H9 (cell line): ENCODE results near the gene TRPM3. TPM values are rescaled to one million over a fixed set of nuclear protein-coding genes. Genes with fewer than 3 reads are reported as not detected.
A peak's percentile ranks its signal among the peaks of the same experiment; 100 is the strongest.

Source experiments
- DNase-seq: peaks from one replicate; pipeline ENCODE4 v3.0.0-alpha.2; 2017
- H2AFZ ChIP-seq: one replicate; pipeline ENCODE4 v1.6.1; 2013; ENCODE audit warnings: mild to moderate bottlenecking, low read length, control low read depth, moderate library complexity
- H2AK5ac ChIP-seq: 2 replicates; pipeline ENCODE4 v1.6.1; 2013; ENCODE audit warnings: low read length, control low read depth, mixed read lengths; ENCODE audit not compliant: insufficient read length
- H2BK120ac ChIP-seq: one replicate; pipeline ENCODE4 v1.6.1; 2013; ENCODE audit warnings: low read depth, mild to moderate bottlenecking, low read length, control low read depth, inconsistent platforms; ENCODE audit not compliant: poor library complexity, severe bottlenecking
- H2BK12ac ChIP-seq: 2 replicates; pipeline ENCODE4 v1.6.1; 2013; ENCODE audit warnings: low read length, control low read depth, mixed read lengths, low read depth; ENCODE audit not compliant: insufficient read length
- H2BK15ac ChIP-seq: 2 replicates; pipeline ENCODE4 v1.6.1; 2013; ENCODE audit warnings: low read depth, low read length, control low read depth
- H2BK20ac ChIP-seq: one replicate; pipeline ENCODE4 v1.6.1; 2013; ENCODE audit warnings: low read depth, mild to moderate bottlenecking, low read length, control low read depth, inconsistent platforms; ENCODE audit not compliant: poor library complexity, severe bottlenecking
- H2BK5ac ChIP-seq: 2 replicates; pipeline ENCODE4 v1.6.1; 2013; ENCODE audit warnings: low read length, control low read depth, mixed read lengths; ENCODE audit not compliant: insufficient read length
- H3K14ac ChIP-seq: 2 replicates; pipeline ENCODE4 v1.6.1; 2013; ENCODE audit warnings: low read length, control low read depth; ENCODE audit not compliant: insufficient read depth
- H3K18ac ChIP-seq: 2 replicates; pipeline ENCODE4 v1.6.1; 2013; ENCODE audit warnings: low read depth, mild to moderate bottlenecking, mixed read lengths, low read length, control low read depth; ENCODE audit not compliant: insufficient read length
- H3K23ac ChIP-seq: 2 replicates; pipeline ENCODE4 v1.6.1; 2013; ENCODE audit warnings: low read length, control low read depth, mixed read lengths, low read depth; ENCODE audit not compliant: insufficient read length
- H3K23me2 ChIP-seq: 2 replicates; pipeline ENCODE4 v1.6.1; 2013; ENCODE audit warnings: low read depth, mild to moderate bottlenecking, mixed read lengths, low read length, control low read depth; ENCODE audit not compliant: insufficient read length, poor library complexity, severe bottlenecking
- H3K27ac ChIP-seq: 2 replicates; pipeline ENCODE4 v1.5.1; 2013; ENCODE audit warnings: low read length, control low read depth, mixed read lengths, low read depth; ENCODE audit not compliant: insufficient read length
- H3K27me3 ChIP-seq: 2 replicates; pipeline ENCODE4 v1.6.1; 2013; ENCODE audit warnings: low read length, control low read depth, inconsistent platforms; ENCODE audit not compliant: insufficient read depth
- H3K4ac ChIP-seq: 2 replicates; pipeline ENCODE4 v1.6.1; 2013; ENCODE audit warnings: low read depth, mild to moderate bottlenecking, control low read depth, inconsistent platforms, low read length, moderate library complexity
- H3K4me1 ChIP-seq: 2 replicates; pipeline ENCODE4 v1.6.1; 2013; ENCODE audit warnings: low read length, control low read depth, inconsistent platforms; ENCODE audit not compliant: insufficient read depth
- H3K4me2 ChIP-seq: 2 replicates; pipeline ENCODE4 v1.6.1; 2013; ENCODE audit warnings: low read length, control low read depth, mixed read lengths; ENCODE audit not compliant: insufficient read length, insufficient read depth
- H3K56ac ChIP-seq: 2 replicates; pipeline ENCODE4 v1.6.1; 2013; ENCODE audit warnings: low read depth, mild to moderate bottlenecking, mixed read lengths, low read length, control low read depth; ENCODE audit not compliant: insufficient read length
- H3K79me1 ChIP-seq: 2 replicates; pipeline ENCODE4 v1.6.1; 2013; ENCODE audit warnings: low read depth, mild to moderate bottlenecking, moderate library complexity, low read length, control low read depth, inconsistent platforms; ENCODE audit not compliant: insufficient read depth, poor library complexity, severe bottlenecking
- H3K79me2 ChIP-seq: 2 replicates; pipeline ENCODE4 v1.6.1; 2013; ENCODE audit warnings: low read length, control low read depth, inconsistent platforms; ENCODE audit not compliant: insufficient read depth
- H3K9ac ChIP-seq: 2 replicates; pipeline ENCODE4 v1.6.1; 2013; ENCODE audit warnings: low read length, control low read depth, mixed read lengths; ENCODE audit not compliant: insufficient read length; ENCODE audit errors: extremely low read depth
- H3K9me3 ChIP-seq: one replicate; pipeline ENCODE4 v1.6.1; 2013; ENCODE audit warnings: low read depth, low read length, inconsistent platforms; ENCODE audit not compliant: control insufficient read depth
- H3T11ph ChIP-seq: one replicate; pipeline ENCODE4 v1.6.1; 2013; ENCODE audit warnings: mild to moderate bottlenecking, low read length, control low read depth, inconsistent platforms
- H4K20me1 ChIP-seq: one replicate; pipeline ENCODE4 v1.6.1; 2013; ENCODE audit not compliant: control insufficient read depth, insufficient read length, insufficient read depth
- H4K5ac ChIP-seq: 2 replicates; pipeline ENCODE4 v1.6.1; 2013; ENCODE audit warnings: low read depth, mild to moderate bottlenecking, mixed read lengths, low read length, control low read depth; ENCODE audit not compliant: insufficient read length
- H4K8ac ChIP-seq: replicated peaks from 2 replicates; pipeline ENCODE4 v1.6.1; 2013; ENCODE audit warnings: low read length, control low read depth, mixed read lengths, low read depth; ENCODE audit not compliant: insufficient read length
- H4K91ac ChIP-seq: 2 replicates; pipeline ENCODE4 v1.6.1; 2013; ENCODE audit warnings: low read depth, mild to moderate bottlenecking, moderate library complexity, mixed read lengths, low read length, control low read depth; ENCODE audit not compliant: insufficient read length
- H3K27ac Mint-ChIP-seq, 3 experiments: 2 replicates in 2 of 3; 3 replicates in 1 of 3; pipeline ENCODE4 v1.8.0; 2020 to 2021; ENCODE audit warnings: mixed read lengths in 3 of 3, mild to moderate bottlenecking in 1 of 3, moderate library complexity in 1 of 3
- H3K27me3 Mint-ChIP-seq: 2 replicates; pipeline ENCODE4 v1.8.0; 2021; ENCODE audit warnings: low read depth, mild to moderate bottlenecking, moderate library complexity, mixed read lengths
- H3K36me3 Mint-ChIP-seq, 3 experiments: 2 replicates in 2 of 3; 3 replicates in 1 of 3; pipeline ENCODE4 v1.8.0; 2020 to 2021; ENCODE audit warnings: low read depth in 3 of 3, mixed read lengths in 3 of 3; ENCODE audit not compliant: insufficient read depth in 1 of 3
- H3K4me1 Mint-ChIP-seq, 2 experiments: 2 replicates each; pipeline ENCODE4 v1.8.0; 2020; ENCODE audit warnings: mixed read lengths in 2 of 2
- H3K4me3 Mint-ChIP-seq, 2 experiments: 2 replicates in 1 of 2; 3 replicates in 1 of 2; pipeline ENCODE4 v1.8.0; 2020 to 2021; ENCODE audit warnings: mild to moderate bottlenecking in 2 of 2, mixed read lengths in 2 of 2, moderate library complexity in 1 of 2
- H3K9me3 Mint-ChIP-seq, 2 experiments: 2 replicates in 1 of 2; 3 replicates in 1 of 2; pipeline ENCODE4 v1.8.0; 2020; ENCODE audit warnings: mild to moderate bottlenecking in 2 of 2, mixed read lengths in 2 of 2, moderate library complexity in 1 of 2
- WGBS: extraction: QIAGEN DNeasy Blood & Tissue Kit; methylation state at CpG from one replicate; pipeline ENCODE4 v1.1.7; 2013; ENCODE audit warnings: missing lambda C conversion rate, low lambda C conversion rate, mixed read lengths; ENCODE audit not compliant: insufficient read length; ENCODE audit errors: extremely low coverage; 5-methylcytosine and 5-hydroxymethylcytosine counted together
- total RNA-seq: library from RNA; stranded (reverse); gene quantifications from 2 replicates; pipeline ENCODE4 v1.2.1, GENCODE V29; 2021
- TF ChIP-seq, protein P1 (sequence below): fragments of 200-600 bp; sonication (generic); conservative IDR thresholded peaks from 3 replicates; pipeline ENCODE4 v1.8.0; 2021; ENCODE audit warnings: antibody characterized with exemption, mild to moderate bottlenecking

The TRPM3 gene
- total RNA-seq, 1 experiment from 2014 or later = 10.3 TPM

DNA sequence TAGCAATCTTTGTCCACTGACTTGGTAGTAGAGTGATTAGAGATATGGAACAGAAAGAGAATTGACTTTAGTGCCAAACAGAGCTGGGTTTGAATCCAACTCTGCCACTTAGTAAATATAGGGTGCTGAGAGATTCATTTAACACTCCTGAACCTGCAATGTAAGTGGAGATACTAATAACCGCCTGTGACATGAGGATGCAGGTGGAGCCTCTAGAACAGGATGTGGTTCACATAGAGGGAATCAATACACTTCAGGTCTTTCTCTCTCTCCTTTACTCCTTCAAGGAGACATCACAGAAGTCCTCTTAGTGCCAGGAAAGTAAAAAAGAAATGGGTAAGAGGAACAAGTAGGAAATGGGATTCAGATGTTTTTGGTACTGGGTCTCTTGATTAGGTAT is 49.8 kb downstream of the TRPM3 start:
- no peak overlapping the region for H4K91ac ChIP-seq
- H3K4me1 ChIP-seq = no peaks in the 10 kb centered on the region
- DNase-seq = no peak
- Mint-ChIP-seq H3K4me3 (no peak overlapping the region), H3K4me1 (peaks cover 10 to 14% of the 10 kb centered on the region in 2 experiments), H3K9me3 (no peaks in the 10 kb centered on the region), H3K27ac (peak overlapping the region in 1 of 3 experiments; percentile 74; a peak in 1 of 7 replicates), H3K27me3 (no peaks in the 10 kb centered on the region), H3K36me3 (no peaks in the 10 kb centered on the region; a peak in 1 of 7 replicates)
- no peak overlapping the region for H2BK20ac ChIP-seq
- H4K5ac ChIP-seq = no peak overlapping the region
- H3K18ac ChIP-seq = no peak overlapping the region
- no peaks in the 10 kb centered on the region for H3K23me2 ChIP-seq
- TF ChIP-seq, protein P1, sequence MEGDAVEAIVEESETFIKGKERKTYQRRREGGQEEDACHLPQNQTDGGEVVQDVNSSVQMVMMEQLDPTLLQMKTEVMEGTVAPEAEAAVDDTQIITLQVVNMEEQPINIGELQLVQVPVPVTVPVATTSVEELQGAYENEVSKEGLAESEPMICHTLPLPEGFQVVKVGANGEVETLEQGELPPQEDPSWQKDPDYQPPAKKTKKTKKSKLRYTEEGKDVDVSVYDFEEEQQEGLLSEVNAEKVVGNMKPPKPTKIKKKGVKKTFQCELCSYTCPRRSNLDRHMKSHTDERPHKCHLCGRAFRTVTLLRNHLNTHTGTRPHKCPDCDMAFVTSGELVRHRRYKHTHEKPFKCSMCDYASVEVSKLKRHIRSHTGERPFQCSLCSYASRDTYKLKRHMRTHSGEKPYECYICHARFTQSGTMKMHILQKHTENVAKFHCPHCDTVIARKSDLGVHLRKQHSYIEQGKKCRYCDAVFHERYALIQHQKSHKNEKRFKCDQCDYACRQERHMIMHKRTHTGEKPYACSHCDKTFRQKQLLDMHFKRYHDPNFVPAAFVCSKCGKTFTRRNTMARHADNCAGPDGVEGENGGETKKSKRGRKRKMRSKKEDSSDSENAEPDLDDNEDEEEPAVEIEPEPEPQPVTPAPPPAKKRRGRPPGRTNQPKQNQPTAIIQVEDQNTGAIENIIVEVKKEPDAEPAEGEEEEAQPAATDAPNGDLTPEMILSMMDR = no peak
- no peak overlapping the region for H2BK120ac ChIP-seq
- no peak overlapping the region for H4K8ac ChIP-seq
- H3K56ac ChIP-seq = no peak overlapping the region
- no peak overlapping the region for H2AFZ ChIP-seq
- no peak overlapping the region for H3K14ac ChIP-seq
- H3K79me1 ChIP-seq = no peaks in the 10 kb centered on the region
- no peak overlapping the region for H3T11ph ChIP-seq
- H3K9ac ChIP-seq = no peak overlapping the region
- H3K27ac ChIP-seq = no peak overlapping the region
- H3K23ac ChIP-seq = no peak overlapping the region
- H3K4ac ChIP-seq = no peak overlapping the region
- no peaks in the 10 kb centered on the region for H3K79me2 ChIP-seq
- no peak overlapping the region for H3K4me2 ChIP-seq
- no CpG with 5 or more reads among the region's 1 CpG for WGBS
- no peak overlapping the region for H2BK15ac ChIP-seq
- H2BK5ac ChIP-seq = no peak overlapping the region
- H3K9me3 ChIP-seq = no peaks in the 10 kb centered on the region
- no peak overlapping the region for H2AK5ac ChIP-seq
- H3K27me3 ChIP-seq = no peaks in the 10 kb centered on the region
- no peak overlapping the region for H2BK12ac ChIP-seq
- H4K20me1 ChIP-seq = no peaks in the 10 kb centered on the region
